T-helper 1 cell treated with Interleukin-12 subunit alpha and Interleukin-12 subunit beta and Interleukin-4 antibody, amounts not matched to agents 30 μg/mL and 1 μg/mL, for 36 hours (primary cell): Measurements from ENCODE around the gene PDP2.

Source experiments
- H3K27ac Mint-ChIP-seq: one replicate; pipeline ENCODE4 v1.8.0; 2021; ENCODE audit warnings: mild to moderate bottlenecking, mixed read lengths
- H3K27me3 Mint-ChIP-seq: one replicate; pipeline ENCODE4 v1.8.0; 2021; ENCODE audit warnings: low read depth, mixed read lengths
- H3K36me3 Mint-ChIP-seq: one replicate; pipeline ENCODE4 v1.8.0; 2021; ENCODE audit warnings: low read depth, mixed read lengths
- H3K4me1 Mint-ChIP-seq: one replicate; pipeline ENCODE4 v1.8.0; 2021; ENCODE audit warnings: low read depth, mixed read lengths
- H3K4me3 Mint-ChIP-seq: one replicate; pipeline ENCODE4 v1.8.0; 2021; ENCODE audit warnings: mild to moderate bottlenecking, moderate library complexity, mixed read lengths
- H3K9me3 Mint-ChIP-seq: one replicate; pipeline ENCODE4 v1.8.0; 2021; ENCODE audit warnings: mixed read lengths

The PDP2 gene

GRCh38 chr16:66847533-66848067 is 32.7 kb upstream of the PDP2 start:
- Mint-ChIP-seq H3K4me3 (no peak overlapping the region), H3K9me3 (no peaks in the 10 kb centered on the region), H3K36me3 (no peaks in the 10 kb centered on the region), H3K27me3 (peaks cover 34% of the 10 kb centered on the region), H3K4me1 (peaks cover 13% of the 10 kb centered on the region), H3K27ac (no peak overlapping the region)

DNA sequence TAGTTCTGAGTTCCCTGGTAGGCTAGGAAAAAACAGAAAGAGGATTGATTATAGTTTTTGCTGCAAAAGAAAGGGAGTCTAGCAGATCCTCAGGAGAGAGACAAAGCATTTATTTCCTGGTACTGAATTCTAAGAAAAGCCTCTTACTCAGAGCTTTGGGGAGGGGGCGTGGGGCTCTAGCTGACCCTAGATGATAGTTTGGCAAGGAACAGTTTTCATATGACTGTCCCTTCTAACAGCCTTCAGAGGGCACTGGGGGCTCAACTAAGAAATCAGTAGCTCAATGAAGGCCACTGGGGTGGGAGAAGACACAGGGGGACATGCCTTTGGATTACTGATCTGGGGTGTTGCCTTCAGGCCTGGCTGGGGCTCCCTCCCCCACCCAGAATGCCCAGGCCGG is 32.1 kb upstream of the PDP2 start:
- Mint-ChIP-seq H3K27me3 (peaks cover 28% of the 10 kb centered on the region), H3K36me3 (no peaks in the 10 kb centered on the region), H3K4me3 (no peak overlapping the region), H3K27ac (no peak overlapping the region), H3K9me3 (no peaks in the 10 kb centered on the region), H3K4me1 (peaks cover 15% of the 10 kb centered on the region)

GRCh38 chr16:66849021-66849420 is 31.3 kb upstream of the PDP2 start:
- no peak overlapping the region for H3K4me3 Mint-ChIP-seq

DNA sequence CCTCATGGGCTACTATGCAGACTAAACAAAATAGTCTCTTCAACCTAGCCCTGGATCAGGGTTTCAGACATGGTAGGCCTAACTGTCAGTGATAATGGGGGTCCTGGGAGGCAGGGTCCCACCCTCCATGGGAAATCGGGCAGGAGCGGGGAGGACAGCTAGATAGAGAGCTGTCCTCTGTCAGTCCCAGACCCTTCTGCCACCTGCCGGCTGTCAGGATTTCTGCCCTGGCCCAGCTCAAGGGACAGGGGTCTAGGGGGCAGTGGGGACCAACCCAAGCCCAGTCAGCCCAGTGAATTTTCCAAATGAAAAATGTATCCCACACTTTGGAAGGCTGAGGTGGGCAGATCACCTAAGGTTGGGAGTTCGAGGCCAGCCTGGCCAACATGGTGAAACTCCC is 30.8 kb upstream of the PDP2 start:
- Mint-ChIP-seq H3K9me3 (no peaks in the 10 kb centered on the region), H3K36me3 (no peaks in the 10 kb centered on the region), H3K27me3 (peaks cover 18% of the 10 kb centered on the region), H3K27ac (no peak overlapping the region), H3K4me3 (no peak overlapping the region), H3K4me1 (peaks cover 13% of the 10 kb centered on the region)

More at GRCh38 chr16:66849021-66849420, 31.3 kb upstream of the PDP2 start:
- H3K9me3 Mint-ChIP-seq = no peaks in the 10 kb centered on the region
- peaks cover 13% of the 10 kb centered on the region for H3K4me1 Mint-ChIP-seq
- H3K36me3 Mint-ChIP-seq = no peaks in the 10 kb centered on the region
- H3K27me3 Mint-ChIP-seq = peaks cover 20% of the 10 kb centered on the region
- H3K27ac Mint-ChIP-seq = no peak overlapping the region

GRCh38 chr16:66850115-66850815 is 30.1 kb upstream of the PDP2 start:
- H3K27me3 Mint-ChIP-seq = peaks cover 13% of the 10 kb centered on the region
- peaks cover 13% of the 10 kb centered on the region for H3K4me1 Mint-ChIP-seq
- H3K9me3 Mint-ChIP-seq = no peaks in the 10 kb centered on the region
- H3K4me3 Mint-ChIP-seq = no peak overlapping the region
- no peaks in the 10 kb centered on the region for H3K36me3 Mint-ChIP-seq
- H3K27ac Mint-ChIP-seq = no peak overlapping the region

DNA sequence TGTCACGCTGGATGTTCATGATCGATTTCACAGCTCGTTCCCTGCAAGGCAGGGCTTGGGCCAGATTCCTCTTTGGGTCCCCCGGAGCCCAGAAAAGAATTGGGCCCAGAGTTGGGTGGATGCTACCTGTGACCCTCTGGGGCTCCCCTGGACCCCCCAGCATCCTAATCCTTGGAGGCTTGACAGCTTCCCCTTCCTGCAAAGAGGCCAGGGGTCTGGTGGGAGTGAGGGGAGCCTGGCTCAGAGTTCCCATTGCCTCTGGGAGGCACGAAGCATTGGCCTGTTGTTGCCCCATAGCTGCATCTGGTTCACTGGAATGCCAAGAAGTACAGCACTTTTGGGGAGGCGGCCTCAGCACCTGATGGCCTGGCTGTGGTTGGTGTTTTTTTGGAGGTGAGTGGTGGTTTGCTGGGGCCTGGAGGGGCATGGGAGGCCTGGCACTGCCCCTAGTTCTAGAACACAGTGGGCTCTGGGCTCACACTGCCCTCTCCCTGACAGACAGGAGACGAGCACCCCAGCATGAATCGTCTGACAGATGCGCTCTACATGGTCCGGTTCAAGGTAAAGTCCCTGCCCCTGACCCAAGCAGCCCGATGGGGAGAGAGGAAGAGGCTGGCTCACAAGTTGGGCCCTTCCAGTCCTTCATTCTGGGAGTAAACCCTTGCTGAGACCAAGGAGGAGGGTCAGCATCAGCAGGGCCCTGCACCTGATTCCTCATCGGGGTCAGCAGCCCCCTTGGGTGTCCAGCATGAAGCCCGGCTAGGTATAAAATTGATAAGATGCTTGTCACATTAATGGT is 28.9 kb upstream of the PDP2 start:
- no peaks in the 10 kb centered on the region for H3K36me3 Mint-ChIP-seq
- H3K4me1 Mint-ChIP-seq = peaks cover 13% of the 10 kb centered on the region
- H3K27ac Mint-ChIP-seq = no peak overlapping the region
- H3K27me3 Mint-ChIP-seq = peaks cover 2% of the 10 kb centered on the region
- H3K9me3 Mint-ChIP-seq = no peaks in the 10 kb centered on the region
- H3K4me3 Mint-ChIP-seq = no peak overlapping the region

DNA sequence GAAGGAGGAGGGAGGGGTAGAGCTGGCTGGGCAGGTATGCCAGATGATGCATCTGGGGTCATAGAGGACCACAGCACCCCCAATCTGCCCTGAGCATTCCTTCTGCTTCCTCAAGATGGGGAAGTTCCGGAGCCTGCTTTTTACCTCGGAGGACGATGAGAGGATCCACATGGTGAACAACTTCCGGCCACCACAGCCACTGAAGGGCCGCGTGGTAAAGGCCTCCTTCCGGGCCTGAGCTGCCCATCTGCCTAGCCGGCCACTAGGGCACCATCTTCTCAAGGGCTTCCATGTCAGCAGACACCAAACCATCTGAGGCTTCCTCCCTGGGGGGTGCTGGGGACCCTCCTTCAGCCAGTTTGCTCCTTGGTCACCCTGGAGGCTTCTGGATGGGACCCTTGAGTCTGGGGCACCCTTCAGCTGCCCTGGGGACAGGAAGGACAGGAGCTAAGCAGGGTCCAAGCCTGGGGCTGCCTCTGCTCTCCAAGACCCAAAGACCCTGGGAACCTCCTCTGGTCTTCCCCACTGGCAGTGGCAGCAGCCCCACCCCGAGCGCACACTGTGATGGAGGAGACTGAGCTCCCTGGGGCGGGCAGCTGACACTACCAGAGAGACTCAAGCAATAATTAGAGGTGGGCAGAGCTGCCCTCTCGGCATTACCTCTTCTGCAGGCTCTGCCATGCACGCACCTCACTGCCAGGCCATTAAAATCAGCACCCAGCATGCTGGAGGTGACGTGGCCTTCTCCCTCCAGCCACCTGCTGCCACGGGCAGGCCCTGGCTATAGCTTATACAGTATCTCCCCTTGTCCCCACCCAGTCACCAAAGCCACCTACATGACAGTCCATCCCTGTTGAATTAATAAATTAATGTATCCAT is 26.8 kb upstream of the PDP2 start:
- H3K27me3 Mint-ChIP-seq = no peaks in the 10 kb centered on the region
- H3K4me1 Mint-ChIP-seq = peaks cover 2% of the 10 kb centered on the region
- no peaks in the 10 kb centered on the region for H3K9me3 Mint-ChIP-seq
- no peak overlapping the region for H3K4me3 Mint-ChIP-seq
- H3K27ac Mint-ChIP-seq = no peak overlapping the region
- H3K36me3 Mint-ChIP-seq = no peaks in the 10 kb centered on the region

DNA sequence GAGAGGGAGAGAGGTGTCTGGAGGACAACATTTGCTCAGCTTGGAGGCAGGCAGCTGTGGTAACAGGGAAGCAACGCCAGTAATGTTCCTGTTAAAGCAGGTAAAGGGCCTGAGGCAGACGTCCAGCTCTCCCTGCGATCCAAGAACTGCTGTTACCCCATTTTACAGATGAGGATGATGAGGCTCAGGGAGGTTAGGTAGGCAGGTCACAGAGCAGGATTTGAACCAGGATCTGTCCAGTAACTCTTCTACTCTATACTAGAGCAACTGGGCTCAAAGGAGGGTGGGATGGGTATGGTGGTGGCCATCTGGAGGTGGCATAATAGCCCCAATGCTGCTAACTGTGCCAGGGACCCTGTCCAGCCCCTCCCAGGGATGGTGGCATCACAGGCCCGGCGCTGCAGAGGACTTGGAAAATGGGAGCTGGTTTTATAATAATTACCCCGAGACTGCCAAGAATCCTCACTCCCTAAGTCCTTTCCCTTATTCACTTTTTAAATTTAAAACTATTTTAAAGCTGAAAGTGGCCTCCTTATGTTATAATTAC is 24.1 kb upstream of the PDP2 start:
- Mint-ChIP-seq H3K9me3 (no peaks in the 10 kb centered on the region), H3K27me3 (no peaks in the 10 kb centered on the region), H3K4me1 (peaks cover 2% of the 10 kb centered on the region), H3K4me3 (no peak overlapping the region), H3K36me3 (no peaks in the 10 kb centered on the region), H3K27ac (no peak overlapping the region)

- H3K4me3 Mint-ChIP-seq = no peak overlapping the region
- H3K27ac Mint-ChIP-seq = no peak overlapping the region
- no peaks in the 10 kb centered on the region for H3K9me3 Mint-ChIP-seq
- no peaks in the 10 kb centered on the region for H3K27me3 Mint-ChIP-seq
- H3K36me3 Mint-ChIP-seq = no peaks in the 10 kb centered on the region
- H3K4me1 Mint-ChIP-seq = peaks cover 2% of the 10 kb centered on the region
Observed at GRCh38 chr16:66856801-66857200, 23.5 kb upstream of the PDP2 start.

DNA sequence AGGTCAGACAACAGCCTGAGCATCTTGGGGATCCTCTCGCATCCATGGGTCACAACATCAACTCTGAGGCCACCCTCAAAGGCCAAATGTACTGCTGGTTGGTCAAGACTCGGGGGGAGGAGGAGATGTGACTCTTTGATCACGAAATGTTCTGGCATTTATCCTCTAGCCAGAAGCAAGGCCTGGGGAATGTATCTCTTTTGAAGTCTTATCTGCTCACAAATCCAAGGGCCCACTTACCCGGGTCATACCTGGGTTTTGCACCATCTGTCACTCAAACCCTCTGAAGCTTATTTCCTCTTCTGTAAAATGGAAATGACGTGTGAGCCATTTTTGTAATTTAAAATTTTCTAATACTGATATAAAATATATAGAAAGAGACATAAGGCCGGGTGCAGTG is 22.9 kb upstream of the PDP2 start:
- no peak overlapping the region for H3K4me3 Mint-ChIP-seq
- H3K36me3 Mint-ChIP-seq = no peaks in the 10 kb centered on the region
- H3K9me3 Mint-ChIP-seq = no peaks in the 10 kb centered on the region
- H3K27ac Mint-ChIP-seq = no peak overlapping the region
- H3K27me3 Mint-ChIP-seq = no peaks in the 10 kb centered on the region
- peaks cover 2% of the 10 kb centered on the region for H3K4me1 Mint-ChIP-seq

DNA sequence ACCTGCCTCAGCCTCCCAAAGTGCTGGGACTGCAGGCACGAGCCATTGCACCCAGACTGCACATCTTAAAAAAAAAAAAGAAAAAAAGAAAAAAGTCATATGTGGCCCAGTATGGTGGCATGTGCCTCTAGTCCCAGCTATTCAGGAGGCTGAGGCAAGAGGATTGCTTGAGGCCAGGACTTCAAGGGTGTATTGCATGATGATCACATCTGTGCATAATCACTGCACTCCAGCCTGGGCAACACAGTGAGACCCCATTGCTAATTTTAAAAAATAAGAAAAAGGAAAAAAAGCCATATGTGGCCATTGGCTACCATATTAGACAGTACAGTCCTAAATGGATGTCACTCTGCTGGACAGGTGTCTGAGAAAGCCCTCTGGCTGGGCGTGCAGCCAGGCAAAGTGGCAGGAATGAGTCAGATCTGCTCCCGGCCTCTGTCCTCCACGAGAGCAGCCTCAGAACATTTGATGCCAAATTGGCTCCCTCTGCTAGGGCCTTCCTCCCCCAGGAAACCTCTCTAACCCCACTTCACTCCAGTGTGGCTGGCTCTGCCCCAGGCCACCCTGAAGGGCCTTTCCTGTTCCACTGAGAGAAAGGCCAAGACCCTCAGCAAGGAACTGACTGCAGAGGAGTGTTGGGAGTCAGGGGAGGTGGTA is 21.4 kb upstream of the PDP2 start:
- H3K4me1 Mint-ChIP-seq = no peaks in the 10 kb centered on the region
- H3K27me3 Mint-ChIP-seq = no peaks in the 10 kb centered on the region
- H3K27ac Mint-ChIP-seq = no peak overlapping the region
- H3K4me3 Mint-ChIP-seq = no peak overlapping the region
- no peaks in the 10 kb centered on the region for H3K9me3 Mint-ChIP-seq
- no peaks in the 10 kb centered on the region for H3K36me3 Mint-ChIP-seq

- Mint-ChIP-seq H3K9me3 (no peaks in the 10 kb centered on the region), H3K4me1 (no peaks in the 10 kb centered on the region), H3K4me3 (no peak overlapping the region)
Observed at GRCh38 chr16:66859397-66860068, 20.8 kb upstream of the PDP2 start.

GRCh38 chr16:66862023-66862520 is 18.2 kb upstream of the PDP2 start:
- Mint-ChIP-seq H3K4me3 (no peak overlapping the region), H3K9me3 (no peaks in the 10 kb centered on the region), H3K27ac (no peak overlapping the region)

More at GRCh38 chr16:66859397-66860068, 20.8 kb upstream of the PDP2 start:
- H3K27me3 Mint-ChIP-seq = no peaks in the 10 kb centered on the region
- H3K27ac Mint-ChIP-seq = no peak overlapping the region
- no peaks in the 10 kb centered on the region for H3K36me3 Mint-ChIP-seq

More at GRCh38 chr16:66862023-66862520, 18.2 kb upstream of the PDP2 start:
- Mint-ChIP-seq H3K27me3 (no peaks in the 10 kb centered on the region), H3K36me3 (no peaks in the 10 kb centered on the region), H3K4me1 (no peaks in the 10 kb centered on the region)
